GM12891 (cell line): Measurements from ENCODE around the gene MAP3K21.

Experiments used
- DNase-seq: peaks from one replicate; pipeline ENCODE4 v3.0.0; 2011; ENCODE audit warnings: low spot score; ENCODE audit not compliant: insufficient read length
- FAIRE-seq: peaks from 2 replicates; lab custom pipeline; 2011; peaks lifted over from hg19 to GRCh38; lab: Jason Lieb, UNC
- PAX5 ChIP-seq: IDR thresholded peaks from 2 replicates; pipeline ENCODE4 v1.6.1; 2011; ENCODE audit warnings: low read length, moderate library complexity, mild to moderate bottlenecking; ENCODE audit not compliant: insufficient read depth, severe bottlenecking
- POLR2A ChIP-seq: IDR thresholded peaks from 2 replicates; pipeline ENCODE4 v1.6.1; 2011; ENCODE audit warnings: low read depth, low read length, control low read depth
- POLR2AphosphoS5 ChIP-seq: IDR thresholded peaks from 2 replicates; pipeline ENCODE4 v1.6.1; 2011; ENCODE audit warnings: low read depth, low read length, control low read depth
- POU2F2 ChIP-seq: IDR thresholded peaks from 2 replicates; pipeline ENCODE4 v1.6.1; 2011; ENCODE audit warnings: low read depth, mild to moderate bottlenecking, control low read depth, low read length, moderate library complexity
- SPI1 ChIP-seq: IDR thresholded peaks from 2 replicates; pipeline ENCODE4 v1.6.1; 2011; ENCODE audit warnings: low read depth, low read length, control low read depth
- TAF1 ChIP-seq: IDR thresholded peaks from 2 replicates; pipeline ENCODE4 v1.6.1; 2011; ENCODE audit warnings: low read depth, low read length, control low read depth

The MAP3K21 gene

GRCh38 chr1:233356705-233356987 lies 29.1 kb downstream of the MAP3K21 start:
- FAIRE-seq (no peak), DNase-seq (no peak)
- TF ChIP-seq TAF1 = no peak

- no peak for FAIRE-seq
- no peak for DNase-seq
- TF ChIP-seq POU2F2 (no peak), TAF1 (no peak), POLR2AphosphoS5 (no peak), POLR2A (no peak), PAX5 (no peak), SPI1 (no peak)
Observed at GRCh38 chr1:233357595-233358397, 30.3 kb downstream of the MAP3K21 start.

GRCh38 chr1:233359431-233359830 lies 31.9 kb downstream of the MAP3K21 start:
- DNase-seq = no peak
- no peak for FAIRE-seq
- TF ChIP-seq POLR2A (no peak), POU2F2 (no peak), PAX5 (no peak), SPI1 (no peak), TAF1 (no peak), POLR2AphosphoS5 (no peak)

- no peak for DNase-seq
- no peak for FAIRE-seq
- no peak for TF ChIP-seq POLR2A
- TF ChIP-seq POU2F2 = no peak
- TF ChIP-seq PAX5 = no peak
Observed at GRCh38 chr1:233359905-233360304, 32.4 kb downstream of the MAP3K21 start.

GRCh38 chr1:233360525-233361102 lies 33.1 kb downstream of the MAP3K21 start:
- FAIRE-seq (no peak), DNase-seq (no peak)
- TF ChIP-seq PAX5 (no peak), SPI1 (no peak), POLR2AphosphoS5 (no peak), TAF1 (no peak), POLR2A (no peak), POU2F2 (no peak)

GRCh38 chr1:233361876-233362275 lies 34.4 kb downstream of the MAP3K21 start:
- no peak for FAIRE-seq
- TF ChIP-seq PAX5 (no peak), POLR2A (no peak), SPI1 (no peak), POLR2AphosphoS5 (no peak), POU2F2 (no peak), TAF1 (no peak)
- DNase-seq = no peak

GRCh38 chr1:233362743-233363142 lies 35.2 kb downstream of the MAP3K21 start:
- no peak for DNase-seq
- TF ChIP-seq TAF1 (no peak), SPI1 (no peak), PAX5 (no peak), POU2F2 (no peak), POLR2A (no peak), POLR2AphosphoS5 (no peak)

GRCh38 chr1:233364026-233364425 lies 36.5 kb downstream of the MAP3K21 start:
- FAIRE-seq (no peak), DNase-seq (no peak)
- TF ChIP-seq POLR2A (no peak), TAF1 (no peak), PAX5 (no peak), POU2F2 (no peak), SPI1 (no peak), POLR2AphosphoS5 (no peak)

More at GRCh38 chr1:233362743-233363142, 35.2 kb downstream of the MAP3K21 start:
- FAIRE-seq = no peak

- TF ChIP-seq TAF1 = no peak
- no peak for TF ChIP-seq POLR2A
- TF ChIP-seq POU2F2 = no peak
- TF ChIP-seq POLR2AphosphoS5 = no peak
- TF ChIP-seq PAX5 = no peak
- no peak for TF ChIP-seq SPI1
- FAIRE-seq (no peak), DNase-seq (no peak)
Observed at GRCh38 chr1:233364695-233365539, 37.4 kb downstream of the MAP3K21 start.

- no peak for DNase-seq
- no peak for TF ChIP-seq POLR2AphosphoS5
- no peak for TF ChIP-seq POLR2A
- no peak for TF ChIP-seq TAF1
- no peak for TF ChIP-seq POU2F2
- no peak for TF ChIP-seq SPI1
- no peak for TF ChIP-seq PAX5
- FAIRE-seq = no peak
Observed at GRCh38 chr1:233366575-233366974, 39.1 kb downstream of the MAP3K21 start.
